GM12801 (cell line): ENCODE measurements around the gene DSEL.

Source experiments
- TF ChIP-seq, protein P1 (sequence below): IDR thresholded peaks from one replicate; pipeline ENCODE4 v1.5.1; 2011; ENCODE audit warnings: control low read depth; ENCODE audit not compliant: insufficient read length; ENCODE audit errors: extremely low read depth

Gene DSEL

DNA sequence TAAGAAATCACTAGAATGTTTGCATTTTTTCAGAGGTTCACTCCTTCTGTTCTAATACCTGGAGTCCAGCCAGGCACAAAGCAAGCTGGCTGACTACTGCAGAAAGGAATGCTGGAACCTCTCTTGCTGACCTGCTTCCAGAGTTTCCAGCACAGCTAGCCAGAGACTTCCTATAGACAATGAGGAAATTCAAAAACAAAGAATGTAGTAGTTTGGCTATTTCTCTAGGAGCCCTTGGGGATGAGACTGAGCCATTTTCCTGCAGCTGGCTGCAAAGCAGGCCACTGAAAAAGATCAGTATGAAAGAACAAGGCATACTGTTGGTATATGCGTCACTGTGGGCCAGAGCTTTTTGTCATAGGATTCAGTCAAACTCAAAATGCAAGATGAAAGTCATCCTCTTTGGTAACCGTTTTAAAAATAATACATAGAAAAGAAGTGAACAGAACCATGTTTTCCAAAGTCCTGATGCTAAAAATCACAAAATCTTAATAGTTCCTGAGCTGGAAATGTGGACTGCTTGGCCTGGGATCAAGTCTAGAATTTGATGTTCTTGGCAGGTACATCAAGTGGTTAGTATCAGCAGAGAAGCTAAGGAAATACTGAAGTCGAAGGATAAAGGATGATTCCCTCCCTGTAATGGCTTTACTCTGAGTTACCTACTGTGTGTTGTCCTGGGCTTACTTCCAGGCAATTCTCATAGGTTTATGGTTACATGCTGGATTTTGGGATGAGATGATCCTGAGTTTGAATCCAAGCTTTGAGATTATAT, 9.0 kb upstream of the DSEL start:
- TF ChIP-seq, protein P1, sequence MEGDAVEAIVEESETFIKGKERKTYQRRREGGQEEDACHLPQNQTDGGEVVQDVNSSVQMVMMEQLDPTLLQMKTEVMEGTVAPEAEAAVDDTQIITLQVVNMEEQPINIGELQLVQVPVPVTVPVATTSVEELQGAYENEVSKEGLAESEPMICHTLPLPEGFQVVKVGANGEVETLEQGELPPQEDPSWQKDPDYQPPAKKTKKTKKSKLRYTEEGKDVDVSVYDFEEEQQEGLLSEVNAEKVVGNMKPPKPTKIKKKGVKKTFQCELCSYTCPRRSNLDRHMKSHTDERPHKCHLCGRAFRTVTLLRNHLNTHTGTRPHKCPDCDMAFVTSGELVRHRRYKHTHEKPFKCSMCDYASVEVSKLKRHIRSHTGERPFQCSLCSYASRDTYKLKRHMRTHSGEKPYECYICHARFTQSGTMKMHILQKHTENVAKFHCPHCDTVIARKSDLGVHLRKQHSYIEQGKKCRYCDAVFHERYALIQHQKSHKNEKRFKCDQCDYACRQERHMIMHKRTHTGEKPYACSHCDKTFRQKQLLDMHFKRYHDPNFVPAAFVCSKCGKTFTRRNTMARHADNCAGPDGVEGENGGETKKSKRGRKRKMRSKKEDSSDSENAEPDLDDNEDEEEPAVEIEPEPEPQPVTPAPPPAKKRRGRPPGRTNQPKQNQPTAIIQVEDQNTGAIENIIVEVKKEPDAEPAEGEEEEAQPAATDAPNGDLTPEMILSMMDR, result no peak

DNA sequence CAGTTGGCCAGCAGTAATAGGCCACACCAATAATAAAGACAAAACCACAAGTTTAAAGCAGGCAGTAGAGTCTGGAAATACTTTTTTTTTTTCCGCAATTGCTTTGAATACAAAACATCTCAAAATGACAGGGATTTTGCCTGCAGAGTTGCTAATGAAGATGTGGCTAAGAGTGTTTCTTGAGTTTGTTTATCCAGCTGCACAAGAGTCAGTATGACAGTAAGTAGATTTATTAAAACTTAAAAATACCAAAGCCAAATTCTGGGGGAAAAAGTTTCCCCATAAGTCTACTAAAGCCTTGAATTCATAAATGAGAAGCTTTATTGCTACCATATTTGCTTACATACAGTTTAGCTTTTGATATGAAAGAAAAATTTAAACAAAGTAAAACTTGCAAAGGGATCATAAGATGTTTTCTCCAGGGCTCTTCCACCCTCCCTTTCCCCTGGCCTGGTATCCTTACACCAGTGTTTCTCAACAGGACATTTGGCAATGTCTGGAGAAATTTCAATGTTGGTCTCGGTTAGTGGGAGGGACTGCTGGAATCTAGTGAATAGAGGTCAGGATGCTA, 3.9 kb upstream of the DSEL start:
- TF ChIP-seq, protein P1, result no peak

DNA sequence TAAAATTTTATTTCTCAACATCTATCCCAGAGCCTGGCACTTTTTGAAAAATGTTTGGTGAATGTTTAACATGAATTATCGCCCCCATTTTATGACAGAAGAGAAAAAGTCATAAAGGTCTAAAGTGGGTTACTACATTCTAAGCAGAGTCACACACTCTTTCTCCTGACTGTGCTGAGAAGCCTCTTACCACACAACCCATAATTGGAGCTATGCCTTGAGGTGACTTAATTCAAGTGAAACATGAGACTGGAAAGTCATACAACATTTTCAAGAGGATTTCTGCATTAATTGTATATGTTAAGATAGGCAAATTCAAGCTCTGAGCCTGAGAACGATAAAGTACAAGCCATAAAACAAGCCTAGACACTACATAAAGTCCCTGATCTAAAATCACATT, 3.1 kb upstream of the DSEL start:
- TF ChIP-seq, protein P1, result no peak

DNA sequence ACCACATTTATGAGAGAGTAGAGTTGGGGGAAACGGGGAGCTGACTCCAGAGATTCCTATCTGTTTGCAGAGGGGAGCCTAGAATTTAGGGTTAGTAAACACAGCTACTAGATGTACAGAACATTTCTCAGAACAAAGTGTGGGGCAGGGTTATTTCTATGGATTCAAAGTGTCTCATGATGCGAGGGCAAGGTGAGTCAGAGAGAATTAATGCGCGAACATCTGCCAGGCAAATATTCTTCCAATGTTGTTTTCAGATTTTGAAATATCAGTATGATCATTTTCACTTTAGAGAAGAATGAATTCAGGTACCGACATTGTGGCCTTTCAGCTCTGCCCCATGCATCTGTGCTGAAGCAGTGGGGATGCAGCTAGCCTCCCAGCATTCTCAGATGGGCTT, 2.0 kb upstream of the DSEL start:
- TF ChIP-seq, protein P1, result no peak

- TF ChIP-seq, protein P1, result no peak
These were observed 885 bp upstream of the DSEL start for GRCh38 chr18:67517444-67517765.

DNA sequence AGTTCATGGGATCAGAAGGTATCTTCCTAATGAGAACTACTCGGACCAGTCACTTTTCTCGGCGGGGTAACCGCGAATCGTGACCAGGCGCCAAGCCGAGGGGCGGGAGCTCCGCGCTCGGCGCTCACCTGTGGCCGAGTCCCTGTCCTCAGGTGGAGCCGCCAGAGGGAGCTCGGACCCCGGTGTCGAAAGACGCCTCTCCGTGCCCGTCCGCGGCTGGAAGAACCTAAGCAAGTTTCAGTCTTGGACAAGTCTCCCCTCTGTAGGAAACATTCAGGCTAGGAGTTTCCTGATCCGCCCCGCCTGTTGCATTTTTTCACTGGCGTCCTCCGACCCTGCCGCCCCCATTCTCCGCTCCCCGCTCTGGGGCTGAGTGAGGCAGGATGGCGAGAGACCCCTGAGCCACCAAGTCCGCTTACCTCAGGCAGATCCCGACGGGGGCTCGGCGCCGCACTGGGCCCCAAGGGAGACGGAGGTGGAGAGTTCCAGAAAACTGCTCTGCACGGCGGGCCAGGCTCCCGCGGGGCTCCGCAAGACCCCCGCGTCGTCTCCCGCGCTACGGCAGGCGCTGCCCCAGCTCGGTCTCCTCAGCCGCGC, 480 bp downstream of the DSEL start:
- TF ChIP-seq, protein P1, result no peak

DNA sequence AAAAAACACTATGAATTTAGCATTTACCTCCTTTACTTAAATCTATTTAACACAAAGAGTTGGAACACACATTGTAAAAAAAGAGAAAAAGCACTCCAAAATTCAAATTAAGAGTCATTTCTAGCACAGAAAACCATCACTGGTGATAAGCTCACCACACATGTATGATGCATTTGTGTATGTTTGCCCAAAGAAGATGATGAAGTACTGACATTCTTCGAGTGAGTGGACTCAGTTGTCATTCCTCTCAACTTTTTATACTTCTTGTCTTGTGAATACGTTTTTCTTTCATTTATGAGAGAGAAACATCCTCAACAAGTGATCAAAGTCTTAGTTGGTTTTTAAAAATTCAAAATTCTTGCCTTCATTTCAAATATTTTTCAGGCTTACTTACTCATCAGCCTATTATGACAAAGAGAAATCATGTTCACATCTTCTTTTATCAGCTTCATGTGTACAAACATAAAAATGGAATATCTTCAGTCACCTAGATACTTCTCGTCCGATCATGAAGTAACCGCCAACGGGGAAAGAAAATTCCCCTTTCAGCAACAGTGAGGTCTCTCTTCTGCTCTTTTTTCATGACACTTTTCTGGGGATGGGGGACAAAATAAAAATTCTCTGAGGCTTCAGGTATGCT, 1.5 kb downstream of the DSEL start:
- TF ChIP-seq, protein P1, result no peak
